Fibroblast of peridontal ligament (primary cell): ENCODE results near the gene C1QA.
"Not testable (repeated sequence)": the region's sequence is repeated elsewhere in the genome, so short reads cannot be mapped to it uniquely, and the experiment has no call there.

Experiments used
- DNase-seq: peaks from one replicate; pipeline ENCODE4 v3.0.0-alpha.2; 2010; ENCODE audit errors: extremely low read depth

Gene C1QA

DNA sequence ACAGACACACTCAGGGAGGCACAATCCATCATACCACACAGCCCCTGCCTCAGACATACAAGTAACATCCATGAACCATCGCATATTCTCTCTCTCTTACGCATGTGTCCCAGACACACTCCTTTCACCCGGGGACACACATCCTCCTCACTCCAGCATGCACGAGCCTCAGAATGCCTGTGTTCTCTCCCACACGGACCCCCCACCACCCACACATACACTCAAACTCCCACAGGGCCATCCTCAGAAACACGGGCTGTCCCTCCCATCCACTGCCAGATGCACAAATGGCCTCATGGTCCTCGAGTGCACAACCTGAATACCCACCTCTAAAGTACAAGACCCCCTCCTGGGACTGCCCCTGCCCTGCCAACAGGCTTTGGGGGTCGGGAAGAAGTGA is 4.8 kb downstream of the C1QA start:
- DNase-seq, result no peak

DNA sequence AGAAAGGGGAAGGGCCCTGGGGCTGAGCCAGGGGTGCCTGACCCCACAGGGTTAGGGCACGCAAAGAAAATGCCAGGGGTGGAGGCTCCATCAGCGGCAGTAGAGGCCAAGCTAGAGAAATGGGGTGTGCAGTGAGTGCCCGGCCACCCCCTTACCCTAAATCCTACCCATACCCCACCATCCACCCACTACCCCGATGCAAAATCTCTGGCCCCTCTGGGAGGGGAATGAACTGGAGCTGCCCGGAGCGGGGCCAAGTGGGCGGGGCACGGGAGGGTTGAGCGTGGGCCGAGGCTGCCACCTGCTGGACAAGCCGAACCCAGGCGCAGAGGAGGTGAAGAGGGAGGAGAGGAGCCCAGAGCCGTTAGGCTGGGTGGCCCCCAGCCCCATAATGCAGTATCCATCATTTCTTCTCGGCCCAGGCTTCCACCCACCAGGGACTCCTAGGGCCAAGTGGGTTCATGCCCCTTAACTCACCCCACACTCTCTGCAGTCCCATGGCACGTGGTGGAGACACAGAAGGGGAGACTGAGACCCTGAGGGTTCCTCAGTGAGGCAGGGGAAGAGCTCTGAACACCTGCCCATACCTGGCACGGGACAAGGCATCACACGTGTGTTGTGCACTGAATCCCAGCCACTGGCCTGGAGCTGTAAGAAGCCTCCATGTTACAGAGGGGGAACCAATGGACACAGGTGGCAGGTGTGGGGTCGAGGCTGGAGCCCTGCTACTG is 5.6 kb downstream of the C1QA start:
- peak; percentile 34 for DNase-seq

DNA sequence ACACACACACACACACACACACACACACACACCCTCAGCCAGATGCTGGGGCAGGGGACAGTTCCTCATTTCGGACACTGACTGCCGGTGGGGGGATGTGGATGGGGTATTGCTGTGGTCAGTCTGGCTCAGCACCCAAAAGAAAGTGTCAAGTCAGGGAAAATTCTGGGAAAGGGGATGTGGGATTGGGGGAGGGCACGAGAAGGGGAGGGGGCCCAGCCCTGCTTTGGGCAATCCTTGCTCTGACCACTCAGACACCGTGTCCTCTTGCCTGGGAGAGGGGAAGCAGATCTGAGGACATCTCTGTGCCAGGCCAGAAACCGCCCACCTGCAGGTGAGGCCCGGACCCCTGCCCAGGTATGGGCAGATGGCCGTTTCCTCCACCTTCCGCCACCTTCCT is 7.0 kb downstream of the C1QA start, which contains the start of gene C1QC:
Gene C1QC (plus strand): TSS at position 253 of the 400 bp plus-strand sequence. CDS start 391 bp downstream, outside the sequence.
- DNase-seq, result no peak

GRCh38 chr1:22643928-22644327 is 7.5 kb downstream of the C1QA start:
- DNase-seq, result no peak

- DNase-seq, result no peak
Measured at GRCh38 chr1:22645931-22646330, 9.5 kb downstream of the C1QA start.

GRCh38 chr1:22646384-22646783 is 10.0 kb downstream of the C1QA start:
- peak; percentile 10 for DNase-seq

- no peak for DNase-seq
Measured at GRCh38 chr1:22650089-22650693, 13.8 kb downstream of the C1QA start.

GRCh38 chr1:22651941-22652856 is 15.8 kb downstream of the C1QA start:
- DNase-seq, result no peak

GRCh38 chr1:22652881-22653316 is 16.5 kb downstream of the C1QA start, which contains the start of gene C1QB:
TSS of gene C1QB (plus strand) at chr1:22653236. CDS start at chr1:22659463, 6,227 bp downstream.
- no peak for DNase-seq

DNA sequence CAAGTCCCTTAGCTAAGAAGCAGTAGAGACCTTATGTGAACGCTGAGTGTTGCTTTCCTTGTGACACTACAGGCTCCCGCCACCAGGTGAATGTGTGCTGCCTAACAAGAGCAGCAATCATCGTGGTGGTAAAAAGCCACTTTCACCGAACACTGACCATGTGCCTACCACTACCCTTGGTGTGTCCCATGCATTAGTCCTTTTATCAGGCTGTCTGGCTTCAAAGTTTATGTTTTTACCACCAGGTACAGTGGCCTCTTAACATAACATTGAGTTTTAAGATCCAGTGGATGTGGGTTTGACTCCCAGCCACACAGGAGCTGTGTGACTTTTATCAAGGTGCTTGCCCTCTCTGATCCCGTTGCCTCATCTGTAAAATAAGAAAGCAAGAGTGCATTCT is 18.3 kb downstream of the C1QA start:
- DNase-seq, result no peak

- DNase-seq, result no peak
Measured at GRCh38 chr1:22658385-22659163, 22.1 kb downstream of the C1QA start.

DNA sequence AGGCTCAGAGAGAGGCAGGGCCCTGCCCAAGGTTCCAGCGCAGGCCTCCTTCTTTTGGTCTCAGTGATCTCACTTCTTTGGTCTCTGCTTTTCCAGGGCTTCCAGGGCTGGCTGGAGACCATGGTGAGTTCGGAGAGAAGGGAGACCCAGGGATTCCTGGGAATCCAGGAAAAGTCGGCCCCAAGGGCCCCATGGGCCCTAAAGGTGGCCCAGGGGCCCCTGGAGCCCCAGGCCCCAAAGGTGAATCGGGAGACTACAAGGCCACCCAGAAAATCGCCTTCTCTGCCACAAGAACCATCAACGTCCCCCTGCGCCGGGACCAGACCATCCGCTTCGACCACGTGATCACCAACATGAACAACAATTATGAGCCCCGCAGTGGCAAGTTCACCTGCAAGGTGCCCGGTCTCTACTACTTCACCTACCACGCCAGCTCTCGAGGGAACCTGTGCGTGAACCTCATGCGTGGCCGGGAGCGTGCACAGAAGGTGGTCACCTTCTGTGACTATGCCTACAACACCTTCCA is 24.4 kb downstream of the C1QA start:
- DNase-seq, result no peak

GRCh38 chr1:22661880-22662279 is 25.5 kb downstream of the C1QA start:
- DNase-seq, result no peak

GRCh38 chr1:22662318-22662717 is 25.9 kb downstream of the C1QA start:
- no peak for DNase-seq

GRCh38 chr1:22662986-22663408 is 26.6 kb downstream of the C1QA start:
- no peak for DNase-seq

- peak; percentile 3 for DNase-seq
Measured at GRCh38 chr1:22665752-22666151, 29.3 kb downstream of the C1QA start.

DNA sequence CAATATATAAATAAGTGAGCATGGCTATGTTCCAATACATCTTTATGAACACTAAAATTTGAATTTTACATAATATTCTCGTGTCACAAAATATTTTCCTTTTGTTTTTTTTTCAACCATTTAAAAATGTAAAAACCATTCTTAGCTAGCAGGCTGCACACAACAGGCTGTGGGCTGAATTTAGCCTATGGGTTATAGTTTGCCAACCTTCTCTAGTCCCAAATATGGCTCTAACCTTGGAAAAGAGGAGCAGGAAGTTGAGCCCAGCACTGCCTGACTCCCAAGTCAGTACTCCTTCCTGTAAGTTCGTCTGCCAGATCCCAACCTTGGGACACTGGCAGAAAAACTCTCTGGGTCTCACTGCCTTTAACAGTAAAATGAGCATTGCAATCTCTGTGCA is 30.0 kb downstream of the C1QA start:
- no peak for DNase-seq

- not testable (repeated sequence) for DNase-seq
Measured at GRCh38 chr1:22668840-22669239, 32.4 kb downstream of the C1QA start.

DNA sequence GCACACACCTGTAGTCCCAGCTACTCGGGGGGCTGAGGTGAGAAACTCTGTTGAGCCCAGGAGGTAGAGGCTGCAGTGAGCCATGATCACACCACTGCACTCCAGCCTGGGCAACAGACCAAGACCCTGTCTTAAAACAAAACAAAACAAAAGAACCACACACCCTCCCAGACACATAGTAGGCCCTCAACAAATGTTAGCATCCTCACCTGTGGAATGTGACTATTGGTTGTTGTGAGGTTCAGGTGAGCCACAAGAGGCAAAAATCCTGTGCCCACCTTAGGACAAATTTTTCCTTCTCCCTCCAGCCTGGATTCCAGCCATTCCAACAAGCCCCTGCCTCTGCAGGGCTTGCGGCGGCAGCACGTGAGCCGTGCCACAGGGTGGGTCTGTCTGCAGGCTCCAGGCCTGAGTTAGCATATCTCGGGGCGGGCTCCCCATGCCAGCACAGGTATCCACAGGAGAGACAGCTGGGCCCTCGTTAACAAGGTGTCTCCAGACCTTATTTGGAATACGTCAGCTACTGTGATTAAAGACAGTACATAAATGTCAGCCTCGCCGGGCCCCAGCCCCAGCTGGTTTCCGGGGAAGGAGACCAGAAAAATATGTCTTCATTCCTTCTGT is 34.0 kb downstream of the C1QA start:
- DNase-seq, result no peak

DNA sequence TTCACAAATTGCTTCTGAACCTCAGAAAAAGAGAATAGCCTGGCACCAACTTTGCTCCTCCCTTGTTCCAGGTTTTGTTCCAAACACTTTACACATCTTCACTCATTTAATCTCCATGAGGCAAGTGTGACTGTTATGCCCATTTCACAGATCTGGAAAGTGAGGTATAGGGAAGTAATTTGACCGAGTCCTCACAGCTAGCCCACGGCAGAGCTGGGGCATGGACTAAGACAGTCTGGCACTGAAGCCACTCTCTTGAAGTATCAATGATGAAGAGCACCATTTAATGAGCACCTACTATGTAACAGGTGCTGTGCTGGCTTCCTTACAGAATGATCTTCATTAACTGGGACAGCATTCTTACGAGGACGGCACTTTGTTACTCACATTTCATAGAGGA is 35.6 kb downstream of the C1QA start:
- no peak for DNase-seq
